ENCODE measurements around the gene SPAG17.

GRCh38 chr1:118206966-118207365 lies 21.9 kb upstream of the SPAG17 start:
- TF ChIP-seq EGR1 (IDR thresholded peaks at IDR 0.05) (no peak), REST (IDR thresholded peaks at IDR 0.05; ENCODE audit: low read depth) (no peak), CEBPB (IDR thresholded peaks at IDR 0.05) (no peak)

Data from Ishikawa (cell line).